Mucosa of gallbladder (tissue), 1 donor: ENCODE measurements around the gene JADE2. TPM values are rescaled to one million over a fixed set of nuclear protein-coding genes. Genes with fewer than 3 reads are reported as not detected.
A peak's percentile ranks its signal among the peaks of the same experiment; 100 is the strongest.

ENCODE experiments used
- DNase-seq: peaks from one replicate; pipeline ENCODE4 v3.0.0-alpha.2; 2020; ENCODE audit warnings: low spot score
- total RNA-seq: library from RNA; stranded (reverse); gene quantifications from one replicate; pipeline ENCODE4 v1.2.1, GENCODE V29; 2021
- donor health status: DM: no; HTN: no; CAD: no.

JADE2 gene
- total RNA-seq, 1 donor from 2014 or later, result 83.1 TPM

- DNase-seq, result no peak
These were observed 44.4 kb downstream of the JADE2 start for GRCh38 chr5:134569758-134570364.

GRCh38 chr5:134570365-134570758, 44.9 kb downstream of the JADE2 start:
- DNase-seq, result no peak

- DNase-seq, result no peak
These were observed 45.4 kb downstream of the JADE2 start for GRCh38 chr5:134570886-134571285.

- no peak for DNase-seq
These were observed 46.4 kb downstream of the JADE2 start for GRCh38 chr5:134571693-134572405.

- DNase-seq, result no peak
These were observed 47.3 kb downstream of the JADE2 start for GRCh38 chr5:134572811-134573210.

- DNase-seq, result no peak
These were observed 49.1 kb downstream of the JADE2 start for GRCh38 chr5:134574521-134574920.

- DNase-seq, result no peak
These were observed 49.8 kb downstream of the JADE2 start for GRCh38 chr5:134575316-134575715.

- DNase-seq, result no peak
These were observed 51.0 kb downstream of the JADE2 start for GRCh38 chr5:134576386-134577021.

- DNase-seq, result no peak
These were observed 51.7 kb downstream of the JADE2 start for GRCh38 chr5:134577022-134577795.

GRCh38 chr5:134577796-134578577, 52.5 kb downstream of the JADE2 start:
- DNase-seq, result peak; percentile 81

GRCh38 chr5:134578578-134579283, 53.3 kb downstream of the JADE2 start:
- DNase-seq, result no peak

- no peak for DNase-seq
These were observed 53.9 kb downstream of the JADE2 start for GRCh38 chr5:134579284-134579771.

GRCh38 chr5:134580001-134580460, 54.6 kb downstream of the JADE2 start:
- DNase-seq, result no peak

- DNase-seq, result no peak
These were observed 55.9 kb downstream of the JADE2 start for GRCh38 chr5:134581241-134581981.

- no peak for DNase-seq
These were observed 56.8 kb downstream of the JADE2 start for GRCh38 chr5:134582281-134582680.

- no peak for DNase-seq
These were observed 57.5 kb downstream of the JADE2 start for GRCh38 chr5:134582941-134583340.

GRCh38 chr5:134583766-134584165, 58.3 kb downstream of the JADE2 start:
- no peak for DNase-seq

- no peak for DNase-seq
These were observed 59.2 kb downstream of the JADE2 start for GRCh38 chr5:134584662-134585061.

GRCh38 chr5:134585966-134586365, 60.5 kb downstream of the JADE2 start:
- DNase-seq, result no peak
